ENCODE measurements around the gene PIBF1. TPM values are rescaled to one million over a fixed set of nuclear protein-coding genes. Genes with fewer than 3 reads are reported as not detected.

Gene PIBF1
- total and polyA plus RNA-seq, 4 donors = 3.1 to 18.3 (median 6.5) TPM

GRCh38 chr13:72808917-72809500 lies 27.1 kb downstream of the PIBF1 start:
- no peak for DNase-seq (ENCODE audit: low spot score)
- peak; percentile 34 for TF ChIP-seq CTCF (IDR thresholded peaks at IDR 0.05; ENCODE audit: low read depth, low read length, missing input control)
- no peak for TF ChIP-seq YY1 (IDR thresholded peaks at IDR 0.05)
- peak; percentile 32 to 39 for TF ChIP-seq RAD21 (IDR thresholded peaks at IDR 0.05)
- WGBS = 14% methylated on average over 1 of the region's 1 CpG
- peaks cover 0 to 13% (median 2%) of the 10 kb centered on the region in 4 donors for H3K36me3 ChIP-seq (ENCODE audit: control insufficient read depth in 4 of 4, insufficient read depth in 3 of 4, low read depth in 1 of 4, low read length in 3 of 4)
- H3K27me3 ChIP-seq (ENCODE audit: control insufficient read depth in 4 of 4, insufficient read depth in 4 of 4, low read length in 3 of 4) = no peaks in the 10 kb centered on the region
- H3K9ac ChIP-seq (ENCODE audit: low read depth in 1 of 2, low read length in 2 of 2) = peak overlapping the region in 1 of 2 donors; percentile 32
- H3K27ac ChIP-seq (ENCODE audit: low read depth in 1 of 2, low read length in 2 of 2) = no peak overlapping the region
- no peak overlapping the region for H3K4me3 ChIP-seq (ENCODE audit: low read depth in 1 of 3, low read length in 3 of 3)
- H3K9me3 ChIP-seq (ENCODE audit: control insufficient read depth in 4 of 4, low read length in 3 of 4) = no peaks in the 10 kb centered on the region
- H3K4me1 ChIP-seq (ENCODE audit: control insufficient read depth in 4 of 4, insufficient read depth in 4 of 4, low read length in 3 of 4) = peaks cover 0 to 5% (median 2%) of the 10 kb centered on the region in 4 donors

DNA sequence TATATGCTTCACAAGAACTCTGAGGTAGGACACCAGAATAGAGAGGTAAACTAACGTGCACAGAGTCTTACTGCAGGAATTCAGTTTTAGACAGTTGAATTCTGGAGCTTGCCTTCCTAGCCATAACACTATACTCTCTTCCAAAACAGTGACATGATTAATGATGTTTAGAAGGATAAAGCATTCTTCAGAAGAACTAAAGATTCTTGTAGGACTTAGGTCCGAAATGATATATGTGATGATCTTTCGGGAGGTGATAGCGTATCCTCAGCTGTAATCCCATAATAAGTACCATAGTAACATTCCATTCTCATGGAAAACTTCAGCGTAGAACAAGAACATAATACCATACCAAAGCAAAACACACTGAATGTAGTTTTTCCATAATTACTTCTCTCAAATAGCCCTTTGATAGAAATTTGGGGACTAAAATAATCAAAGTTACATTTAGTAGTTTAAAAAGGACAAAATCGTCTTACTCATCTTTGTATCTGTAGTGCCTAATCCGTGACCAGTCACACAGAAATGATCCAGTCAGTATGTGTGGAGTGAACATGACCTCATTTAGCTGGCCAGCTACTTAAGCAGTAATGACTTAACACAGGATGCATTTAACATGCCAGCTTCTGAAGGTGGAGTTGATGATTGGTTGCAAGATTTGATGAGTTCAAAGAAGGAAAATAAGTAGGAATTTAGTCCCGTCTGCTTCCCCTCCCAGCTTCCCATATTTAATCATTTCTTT lies 38.4 kb downstream of the PIBF1 start:
- no peak for TF ChIP-seq NR2F2 (IDR thresholded peaks at IDR 0.05)
- TF ChIP-seq, protein P1, sequence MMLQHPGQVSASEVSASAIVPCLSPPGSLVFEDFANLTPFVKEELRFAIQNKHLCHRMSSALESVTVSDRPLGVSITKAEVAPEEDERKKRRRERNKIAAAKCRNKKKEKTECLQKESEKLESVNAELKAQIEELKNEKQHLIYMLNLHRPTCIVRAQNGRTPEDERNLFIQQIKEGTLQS (IDR thresholded peaks at IDR 0.05) = no peak
- no peak for TF ChIP-seq FOXA1 (IDR thresholded peaks at IDR 0.05)
- TF ChIP-seq RXRA (IDR thresholded peaks at IDR 0.05) = no peak
- no peak overlapping the region for H3K4me3 ChIP-seq (ENCODE audit: low read depth in 1 of 3, low read length in 3 of 3)
- 93% methylated on average over 8 of the region's 8 CpGs for WGBS
- H3K27ac ChIP-seq (ENCODE audit: low read depth in 1 of 2, low read length in 2 of 2) = no peak overlapping the region
- peaks cover 0 to 14% (median 7%) of the 10 kb centered on the region in 4 donors for H3K36me3 ChIP-seq (ENCODE audit: control insufficient read depth in 4 of 4, insufficient read depth in 3 of 4, low read depth in 1 of 4, low read length in 3 of 4)
- no peak for DNase-seq (ENCODE audit: low spot score)
- no peak overlapping the region for H3K9ac ChIP-seq (ENCODE audit: low read depth in 1 of 2, low read length in 2 of 2)
- no peaks in the 10 kb centered on the region for H3K27me3 ChIP-seq (ENCODE audit: control insufficient read depth in 4 of 4, insufficient read depth in 4 of 4, low read length in 3 of 4)
- no peaks in the 10 kb centered on the region for H3K9me3 ChIP-seq (ENCODE audit: control insufficient read depth in 4 of 4, low read length in 3 of 4)
- H3K4me1 ChIP-seq (ENCODE audit: control insufficient read depth in 4 of 4, insufficient read depth in 4 of 4, low read length in 3 of 4) = no peaks in the 10 kb centered on the region

GRCh38 chr13:72820898-72821279 lies 39.0 kb downstream of the PIBF1 start:
- H3K9me3 ChIP-seq (ENCODE audit: control insufficient read depth in 4 of 4, low read length in 3 of 4) = no peaks in the 10 kb centered on the region
- no peak overlapping the region for H3K9ac ChIP-seq (ENCODE audit: low read depth in 1 of 2, low read length in 2 of 2)
- no peaks in the 10 kb centered on the region for H3K4me1 ChIP-seq (ENCODE audit: control insufficient read depth in 4 of 4, insufficient read depth in 4 of 4, low read length in 3 of 4)
- no peak for DNase-seq (ENCODE audit: low spot score)
- 67% methylated on average over 1 of the region's 1 CpG for WGBS
- H3K27me3 ChIP-seq (ENCODE audit: control insufficient read depth in 4 of 4, insufficient read depth in 4 of 4, low read length in 3 of 4) = no peaks in the 10 kb centered on the region
- H3K36me3 ChIP-seq (ENCODE audit: control insufficient read depth in 4 of 4, insufficient read depth in 3 of 4, low read depth in 1 of 4, low read length in 3 of 4) = peaks cover 0 to 14% (median 7%) of the 10 kb centered on the region in 4 donors
- no peak overlapping the region for H3K4me3 ChIP-seq (ENCODE audit: low read depth in 1 of 3, low read length in 3 of 3)
- TF ChIP-seq FOXA2 (IDR thresholded peaks at IDR 0.05) = no peak
- H3K27ac ChIP-seq (ENCODE audit: low read depth in 1 of 2, low read length in 2 of 2) = no peak overlapping the region

- WGBS = 89% methylated on average over 2 of the region's 2 CpGs
- Histone ChIP-seq H3K9me3 (ENCODE audit: control insufficient read depth in 4 of 4, low read length in 3 of 4) (no peaks in the 10 kb centered on the region), H3K27ac (ENCODE audit: low read depth in 1 of 2, low read length in 2 of 2) (no peak overlapping the region), H3K36me3 (ENCODE audit: control insufficient read depth in 4 of 4, insufficient read depth in 3 of 4, low read depth in 1 of 4, low read length in 3 of 4) (peaks cover 0 to 18% (median 12%) of the 10 kb centered on the region in 4 donors), H3K4me1 (ENCODE audit: control insufficient read depth in 4 of 4, insufficient read depth in 4 of 4, low read length in 3 of 4) (no peaks in the 10 kb centered on the region), H3K27me3 (ENCODE audit: control insufficient read depth in 4 of 4, insufficient read depth in 4 of 4, low read length in 3 of 4) (no peaks in the 10 kb centered on the region), H3K4me3 (ENCODE audit: low read depth in 1 of 3, low read length in 3 of 3) (no peak overlapping the region), H3K9ac (ENCODE audit: low read depth in 1 of 2, low read length in 2 of 2) (no peak overlapping the region)
- no peak for TF ChIP-seq YY1 (IDR thresholded peaks at IDR 0.05)
- TF ChIP-seq ZBTB33 (IDR thresholded peaks at IDR 0.05) = no peak
- TF ChIP-seq FOXA2 (IDR thresholded peaks at IDR 0.05) = no peak
- no peak for TF ChIP-seq GABPA (IDR thresholded peaks at IDR 0.05 in 1 of 2, conservative IDR thresholded peaks at IDR 0.05 in 1 of 2)
- TF ChIP-seq, protein P1 (IDR thresholded peaks at IDR 0.05) = no peak
- no peak for DNase-seq (ENCODE audit: low spot score)
Measured at GRCh38 chr13:72823081-72823480, 41.1 kb downstream of the PIBF1 start.
